NCI-H524 (cell line): ENCODE results near the gene NAT8.
"Not testable (repeated sequence)": the region's sequence is repeated elsewhere in the genome, so short reads cannot be mapped to it uniquely, and the experiment has no call there.

ENCODE experiments used
- DNase-seq, 2 experiments: peaks; one replicate each; lab custom pipeline; 2025; lab: John Stamatoyannopoulos, UW

Gene NAT8

GRCh38 chr2:73642338-73643018 lies at the start of gene NAT8:
NAT8 (minus strand) TSS chr2:73642422; CDS start chr2:73641628, 794 bp downstream.
- no peak for DNase-seq

GRCh38 chr2:73690372-73691088 lies 48.3 kb upstream of the NAT8 start:
- DNase-seq, result peak in 1 of 2 experiments; percentile 41

GRCh38 chr2:73688494-73688893 lies 46.3 kb upstream of the NAT8 start:
- not testable (repeated sequence) for DNase-seq

- DNase-seq, result no peak
Measured at GRCh38 chr2:73685764-73686438, 43.7 kb upstream of the NAT8 start.

GRCh38 chr2:73684905-73685304 lies 42.7 kb upstream of the NAT8 start:
- DNase-seq, result peak in 1 of 2 experiments; percentile 1

- not testable (repeated sequence) for DNase-seq
Measured at GRCh38 chr2:73684325-73684724, 42.1 kb upstream of the NAT8 start.

GRCh38 chr2:73679951-73680571 lies 37.8 kb upstream of the NAT8 start:
- DNase-seq, result peak in 1 of 2 experiments; percentile 25

GRCh38 chr2:73679237-73679636 lies 37.0 kb upstream of the NAT8 start:
- DNase-seq, result not testable (repeated sequence)

GRCh38 chr2:73678008-73678407 lies 35.8 kb upstream of the NAT8 start:
- not testable (repeated sequence) for DNase-seq

- DNase-seq, result not testable (repeated sequence)
Measured at GRCh38 chr2:73676211-73676610, 34.0 kb upstream of the NAT8 start.

GRCh38 chr2:73674696-73675157 lies 32.5 kb upstream of the NAT8 start:
- DNase-seq, result not testable (repeated sequence)

- not testable (repeated sequence) for DNase-seq
Measured at GRCh38 chr2:73669976-73670375, 27.8 kb upstream of the NAT8 start.

- DNase-seq, result not testable (repeated sequence)
Measured at GRCh38 chr2:73667239-73667638, 25.0 kb upstream of the NAT8 start.

- no peak for DNase-seq
Measured at GRCh38 chr2:73654175-73654574, 12.0 kb upstream of the NAT8 start.

GRCh38 chr2:73652348-73652747 lies 10.1 kb upstream of the NAT8 start:
- DNase-seq, result no peak

- DNase-seq, result no peak
Measured at GRCh38 chr2:73651591-73652230, 9.5 kb upstream of the NAT8 start.

- not testable (repeated sequence) for DNase-seq
Measured at GRCh38 chr2:73647690-73648089, 5.5 kb upstream of the NAT8 start.

GRCh38 chr2:73641767-73642062 lies 507 bp downstream of the NAT8 start:
- no peak for DNase-seq

- no peak for DNase-seq
Measured at GRCh38 chr2:73640946-73641766, 1.1 kb downstream of the NAT8 start.

- no peak for DNase-seq
Measured at GRCh38 chr2:73640511-73640911, 1.7 kb downstream of the NAT8 start.

- no peak for DNase-seq
Measured at GRCh38 chr2:73638429-73638828, 3.8 kb downstream of the NAT8 start.
